HG03442 (cell line): ENCODE data around the gene PLD4.

Source experiments
- ATAC-seq: cut with Tn5 transposase; IDR thresholded peaks from one replicate; pipeline ENCODE4 v1.9.1; 2021; ENCODE audit warnings: mild to moderate bottlenecking, moderate library complexity; ENCODE audit not compliant: unreplicated experiment

Gene PLD4

GRCh38 chr14:104953896-104954656 is 29.4 kb downstream of the PLD4 start:
- ATAC-seq: no peak

GRCh38 chr14:104954746-104955395 is 30.2 kb downstream of the PLD4 start:
- no peak for ATAC-seq

- ATAC-seq: no peak
Measured at GRCh38 chr14:104955396-104955770, 30.7 kb downstream of the PLD4 start.

GRCh38 chr14:104956290-104956890 is 31.7 kb downstream of the PLD4 start:
- no peak for ATAC-seq

- no peak for ATAC-seq
Measured at GRCh38 chr14:104957146-104958113, 32.8 kb downstream of the PLD4 start.

GRCh38 chr14:104964546-104964945 is 39.9 kb downstream of the PLD4 start:
- ATAC-seq: no peak

- no peak for ATAC-seq
Measured at GRCh38 chr14:104965561-104966231, 41.0 kb downstream of the PLD4 start.

GRCh38 chr14:104966261-104966865 is 41.7 kb downstream of the PLD4 start:
- ATAC-seq: no peak

GRCh38 chr14:104966981-104967385 is 42.3 kb downstream of the PLD4 start:
- ATAC-seq: no peak

- ATAC-seq: no peak
Measured at GRCh38 chr14:104967386-104968152, 42.9 kb downstream of the PLD4 start.

- ATAC-seq: no peak
Measured at GRCh38 chr14:104968153-104968527, 43.5 kb downstream of the PLD4 start.

GRCh38 chr14:104968541-104969401 is 44.1 kb downstream of the PLD4 start:
- no peak for ATAC-seq

GRCh38 chr14:104969741-104970230 is 45.1 kb downstream of the PLD4 start:
- ATAC-seq: no peak

GRCh38 chr14:104970231-104971068 is 45.8 kb downstream of the PLD4 start:
- no peak for ATAC-seq

GRCh38 chr14:104971447-104972240 is 47.0 kb downstream of the PLD4 start:
- no peak for ATAC-seq

GRCh38 chr14:104972301-104973134 is 47.8 kb downstream of the PLD4 start:
- ATAC-seq: no peak
